ENCODE measurements around the gene CACNG7. TPM values are rescaled to one million over a fixed set of nuclear protein-coding genes. Genes with fewer than 3 reads are reported as not detected.
"Not testable (repeated sequence)": the region's sequence is repeated elsewhere in the genome, so short reads cannot be mapped to it uniquely, and the experiment has no call there.

Gene CACNG7
- 10 to 100 TPM in 4 of 8 experiments, 1 to 10 TPM in 1, under 1 TPM in 3; 0.27 to 26.3 (median 12.1) TPM for total RNA-seq

- Histone ChIP-seq H3K4me1 (replicated peaks in 1 of 2) (peaks cover 8 to 19% of the 10 kb centered on the region in 2 donors), H3K27ac (peak within 1 kb of the TSS; percentile 71 to 73), H3K4me3 (peak within 1 kb of the TSS; percentile 70 to 95 (median 84))
- WGBS, 10 experiments, result 0% methylated on average over 1 to 3 of the region's 28 CpGs; no CpG with 5 or more reads in 7 of the 10 experiments
- ATAC-seq (replicated peaks in 6 of 8), result peak in 5 of 8 experiments; percentile 46 to 59 (median 47)
- in situ Hi-C loops (cut with MboI; ENCODE audit: low pct_unique_long_range_greater_than_20kb in 2 of 9, low sequenced_read_pairs in 9 of 9, unreplicated experiment in 9 of 9), result no loop called here
These were observed at the start of gene CACNG7 for GRCh38 chr19:53908935-53909415. CACNG7 (plus strand) TSS chr19:53909278; CDS start chr19:53912832, 3,554 bp downstream.

GRCh38 chr19:53864308-53864836, 44.7 kb upstream of the CACNG7 start:
- 0 to 100% (median 80%) methylated on average over 1 to 4 of the region's 6 CpGs; no CpG with 5 or more reads in 1 of the 10 experiments for WGBS, 10 experiments
- in situ Hi-C loops (cut with MboI; ENCODE audit: low pct_unique_long_range_greater_than_20kb in 2 of 9, low sequenced_read_pairs in 9 of 9, unreplicated experiment in 9 of 9), result no loop called here
- no peak for ATAC-seq (replicated peaks in 6 of 8)

GRCh38 chr19:53865523-53865917, 43.6 kb upstream of the CACNG7 start:
- Histone ChIP-seq H3K4me1 (replicated peaks in 1 of 2) (peaks cover 8 to 11% of the 10 kb centered on the region in 2 donors), H3K27ac (peak overlapping the region; percentile 92 to 97), H3K4me3 (peak overlapping the region; percentile 51 to 85 (median 78))
- WGBS, 10 experiments, result 0 to 100% (median 63%) methylated on average over 1 to 5 of the region's 9 CpGs; no CpG with 5 or more reads in 5 of the 10 experiments
- no peak for ATAC-seq (replicated peaks in 6 of 8)
- in situ Hi-C loops (cut with MboI; ENCODE audit: low pct_unique_long_range_greater_than_20kb in 2 of 9, low sequenced_read_pairs in 9 of 9, unreplicated experiment in 9 of 9), result no loop called here

More at GRCh38 chr19:53864308-53864836, 44.7 kb upstream of the CACNG7 start:
- Histone ChIP-seq H3K4me3 (no peak overlapping the region), H3K4me1 (replicated peaks in 1 of 2) (peaks cover 8 to 11% of the 10 kb centered on the region in 2 donors), H3K27ac (no peak overlapping the region)

GRCh38 chr19:53865918-53866864, 42.9 kb upstream of the CACNG7 start:
- Histone ChIP-seq H3K4me3 (peak overlapping the region; percentile 51 to 85 (median 78)), H3K4me1 (replicated peaks in 1 of 2) (peaks cover 8 to 11% of the 10 kb centered on the region in 2 donors), H3K27ac (peak overlapping the region; percentile 92 to 97)
- WGBS, 10 experiments, result 0 to 7% (median 0%) methylated on average over 1 to 3 of the region's 50 CpGs; no CpG with 5 or more reads in 6 of the 10 experiments
- in situ Hi-C loops (cut with MboI; ENCODE audit: low pct_unique_long_range_greater_than_20kb in 2 of 9, low sequenced_read_pairs in 9 of 9, unreplicated experiment in 9 of 9), result no loop called here
- ATAC-seq (replicated peaks in 6 of 8), result peak; percentile 18 to 38 (median 25)

GRCh38 chr19:53866865-53867224, 42.2 kb upstream of the CACNG7 start:
- no peak for ATAC-seq (replicated peaks in 6 of 8)
- WGBS, 10 experiments, result 0 to 38% (median 23%) methylated on average over 1 to 5 of the region's 14 CpGs; no CpG with 5 or more reads in 6 of the 10 experiments
- peak overlapping the region; percentile 51 to 85 (median 78) for H3K4me3 ChIP-seq
- in situ Hi-C loops (cut with MboI; ENCODE audit: low pct_unique_long_range_greater_than_20kb in 2 of 9, low sequenced_read_pairs in 9 of 9, unreplicated experiment in 9 of 9), result no loop called here
- peak overlapping the region; percentile 92 to 97 for H3K27ac ChIP-seq
- H3K4me1 ChIP-seq (replicated peaks in 1 of 2), result peaks cover 8 to 11% of the 10 kb centered on the region in 2 donors

- WGBS, 10 experiments, result 10 to 20% methylated on average over 1 to 3 of the region's 37 CpGs; no CpG with 5 or more reads in 8 of the 10 experiments
- H3K4me1 ChIP-seq (replicated peaks in 1 of 2), result peaks cover 8 to 11% of the 10 kb centered on the region in 2 donors
- ATAC-seq (replicated peaks in 6 of 8), result peak; percentile 60 to 80 (median 76)
- H3K4me3 ChIP-seq, result peak within 1 kb of the TSS; percentile 51 to 85 (median 78)
- peak within 1 kb of the TSS; percentile 92 to 97 for H3K27ac ChIP-seq
- in situ Hi-C loops (cut with MboI; ENCODE audit: low pct_unique_long_range_greater_than_20kb in 2 of 9, low sequenced_read_pairs in 9 of 9, unreplicated experiment in 9 of 9), result no loop called here
These were observed 41.6 kb upstream of the CACNG7 start, which contains the start of gene MYADM for GRCh38 chr19:53867225-53868090. MYADM (plus strand) TSS chr19:53867883; CDS start chr19:53873530, 5,647 bp downstream.

- WGBS, 10 experiments, result 0 to 7% (median 0%) methylated on average over 1 to 6 of the region's 37 CpGs; no CpG with 5 or more reads in 7 of the 10 experiments
- Histone ChIP-seq H3K4me1 (replicated peaks in 1 of 2) (peaks cover 8 to 11% of the 10 kb centered on the region in 2 donors), H3K27ac (peak overlapping the region; percentile 86 to 90), H3K4me3 (peak overlapping the region; percentile 51 to 85 (median 78))
- peak in 6 of 8 experiments; percentile 0 to 15 (median 4) for ATAC-seq (replicated peaks in 6 of 8)
- in situ Hi-C loops (cut with MboI; ENCODE audit: low pct_unique_long_range_greater_than_20kb in 2 of 9, low sequenced_read_pairs in 9 of 9, unreplicated experiment in 9 of 9), result no loop called here
These were observed 40.8 kb upstream of the CACNG7 start for GRCh38 chr19:53868091-53868891.

- Histone ChIP-seq H3K4me1 (replicated peaks in 1 of 2) (peaks cover 8 to 11% of the 10 kb centered on the region in 2 donors), H3K27ac (peak overlapping the region; percentile 86 to 90), H3K4me3 (peak overlapping the region; percentile 51 to 85 (median 78))
- WGBS, 10 experiments, result 3% methylated on average over 5 to 7 of the region's 75 CpGs; no CpG with 5 or more reads in 8 of the 10 experiments
- peak; percentile 48 to 70 (median 61) for ATAC-seq (replicated peaks in 6 of 8)
- in situ Hi-C loops (cut with MboI; ENCODE audit: low pct_unique_long_range_greater_than_20kb in 2 of 9, low sequenced_read_pairs in 9 of 9, unreplicated experiment in 9 of 9), result no loop called here
These were observed 39.9 kb upstream of the CACNG7 start for GRCh38 chr19:53868892-53869804.

- H3K4me1 ChIP-seq (replicated peaks in 1 of 2); ATAC-seq (replicated peaks in 6 of 8); in situ Hi-C loops (cut with MboI; ENCODE audit: low pct_unique_long_range_greater_than_20kb in 2 of 9, low sequenced_read_pairs in 9 of 9, unreplicated experiment in 9 of 9): not testable (repeated sequence)
- Histone ChIP-seq H3K4me3 (peak overlapping the region; percentile 51 to 85 (median 78)), H3K27ac (peak overlapping the region; percentile 86 to 90)
- WGBS, 10 experiments, result no CpG with 5 or more reads among the region's 24 CpGs
These were observed 39.1 kb upstream of the CACNG7 start for GRCh38 chr19:53869805-53870484.

GRCh38 chr19:53870485-53870844, 38.6 kb upstream of the CACNG7 start:
- no peak for ATAC-seq (replicated peaks in 6 of 8)
- in situ Hi-C loops (cut with MboI; ENCODE audit: low pct_unique_long_range_greater_than_20kb in 2 of 9, low sequenced_read_pairs in 9 of 9, unreplicated experiment in 9 of 9), result no loop called here
- peak overlapping the region in 1 of 2 donors; percentile 36 for H3K27ac ChIP-seq
- WGBS, 10 experiments, result 40 to 100% (median 57%) methylated on average over 1 to 3 of the region's 5 CpGs; no CpG with 5 or more reads in 5 of the 10 experiments
- peaks cover 2 to 3% of the 10 kb centered on the region in 2 donors for H3K4me1 ChIP-seq (replicated peaks in 1 of 2)
- H3K4me3 ChIP-seq, result peak overlapping the region in 1 of 5 donors; percentile 6
